NT2/D1 (cell line): ENCODE data around the gene LRRC4B.

Experiments used
- SUZ12 ChIP-seq: IDR thresholded peaks from 2 replicates; pipeline ENCODE4 v1.6.1; 2011; ENCODE audit not compliant: insufficient read length, insufficient read depth; ENCODE audit errors: extremely low read depth
- YY1 ChIP-seq: IDR thresholded peaks from 2 replicates; pipeline ENCODE4 v1.6.1; 2011; ENCODE audit not compliant: insufficient read length, insufficient read depth
- ZNF274 ChIP-seq: IDR thresholded peaks from 2 replicates; pipeline ENCODE4 v1.6.1; 2011; ENCODE audit warnings: mild to moderate bottlenecking, low read depth, low read length

DNA sequence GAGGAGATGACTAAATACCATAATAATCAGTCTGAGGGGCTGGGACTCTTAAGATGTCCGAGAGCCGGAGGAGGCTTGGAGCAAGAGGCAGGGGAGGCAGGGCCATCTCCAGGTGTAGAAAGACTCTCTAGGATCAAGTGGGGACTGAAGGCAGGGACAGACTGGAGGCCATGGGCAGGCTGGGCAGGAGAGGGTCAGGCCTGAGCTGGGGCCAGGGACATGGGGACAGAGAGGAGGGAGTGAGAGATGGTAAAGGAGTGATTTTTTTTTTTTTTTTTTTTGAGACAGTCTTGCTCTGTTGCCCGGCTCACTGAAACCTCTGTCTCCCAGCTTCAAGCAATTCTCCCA, 59.4 kb downstream of the LRRC4B start:
- TF ChIP-seq ZNF274 (no peak), YY1 (no peak), SUZ12 (no peak)
